ENCODE data around the gene CCDC90B. TPM values are rescaled to one million over a fixed set of nuclear protein-coding genes. Genes with fewer than 3 reads are reported as not detected.
A peak's percentile ranks its signal among the peaks of the same experiment; 100 is the strongest.

Gene CCDC90B
- total and polyA plus RNA-seq, 2 of the 8 experiments (the other 6 are each of a cell fraction or from before 2014, with no cell fraction given), result 21.8 to 54.5 TPM

GRCh38 chr11:83285771-83286528 lies at the start of gene CCDC90B (continued):
- TF ChIP-seq PHF8 (conservative IDR thresholded peaks at IDR 0.05; ENCODE audit: low read depth, low read length) (peak; percentile 99), ASH2L (IDR thresholded peaks at IDR 0.05; ENCODE audit: low read length) (peak; percentile 82), GTF2F1 (IDR thresholded peaks at IDR 0.05; ENCODE audit: borderline replicate concordance, low read depth, low read length) (peak; percentile 14; the same call in 1 of the 2 replicates), EZH2 (IDR thresholded peaks at IDR 0.05; ENCODE audit: low read depth, low read length, severe bottlenecking) (no peak), POLR2A (IDR thresholded peaks at IDR 0.05; ENCODE audit: control extremely low read depth in 1 of 2, low read depth in 2 of 2, low read length in 2 of 2) (peak; percentile 83 to 98), TCF12 (IDR thresholded peaks at IDR 0.05; ENCODE audit: low read depth, low read length) (peak; percentile 63; the same call in 1 of the 2 replicates), BCL11A (IDR thresholded peaks at IDR 0.05; ENCODE audit: low read depth in 2 of 2, low read length in 2 of 2) (no peak), SAP30 (IDR thresholded peaks at IDR 0.05; ENCODE audit: insufficient read depth, insufficient replicate concordance, low read length) (peak; percentile 97), RNF2 (IDR thresholded peaks at IDR 0.05; ENCODE audit: borderline replicate concordance, low read depth, low read length, missing control alignments, poor library complexity, severe bottlenecking) (no peak), CTBP2 (IDR thresholded peaks at IDR 0.05; ENCODE audit: borderline replicate concordance, insufficient read depth, insufficient read length, low read length) (no peak), SP2 (IDR thresholded peaks at IDR 0.05; ENCODE audit: low read length) (peak; percentile 67; the same call in 1 of the 2 replicates), JUND (IDR thresholded peaks at IDR 0.05; ENCODE audit: low read length) (no peak), FOSL1 (IDR thresholded peaks at IDR 0.05; ENCODE audit: insufficient read depth, low read depth, low read length) (no peak), CTCF (IDR thresholded peaks at IDR 0.05; ENCODE audit: control extremely low read depth in 1 of 3, insufficient read depth in 1 of 3, low read depth in 1 of 3, low read length in 3 of 3) (peak; percentile 46 to 67 (median 52)), KDM1A (IDR thresholded peaks at IDR 0.05; ENCODE audit: borderline replicate concordance, low read length) (no peak), RBBP5 (IDR thresholded peaks at IDR 0.05; ENCODE audit: borderline replicate concordance, low read depth, low read length) (peak; percentile 70; the same call in 1 of the 2 replicates), RFX5 (IDR thresholded peaks at IDR 0.05; ENCODE audit: borderline replicate concordance, low read depth, low read length) (no peak), RXRA (IDR thresholded peaks at IDR 0.05; ENCODE audit: insufficient read depth, low read depth, low read length) (no peak), SP1 (IDR thresholded peaks at IDR 0.05; ENCODE audit: low read depth, low read length) (no peak), TEAD4 (IDR thresholded peaks at IDR 0.05; ENCODE audit: low read depth, low read length) (no peak), KDM4A (IDR thresholded peaks at IDR 0.05; ENCODE audit: low read depth, low read length, severe bottlenecking) (peak; percentile 96)

Data from H1 (cell line).